Measurements from ENCODE around the gene ZNF425.

The ZNF425 gene

GRCh38 chr7:149166142-149166541, 40.0 kb upstream of the ZNF425 start (continued):
- TF ChIP-seq BACH2 (CRISPR knock-in tag; IDR thresholded peaks at IDR 0.05; ENCODE audit: borderline replicate concordance) (no peak), ZNF565 (CRISPR knock-in tag; conservative IDR thresholded peaks at IDR 0.05; ENCODE audit: low read depth) (no peak), ZFP3 (CRISPR knock-in tag; IDR thresholded peaks at IDR 0.05) (no peak), CSRNP3 (CRISPR knock-in tag; IDR thresholded peaks at IDR 0.05) (no peak), TOX (CRISPR knock-in tag; IDR thresholded peaks at IDR 0.05; ENCODE audit: borderline replicate concordance) (no peak)

GRCh38 chr7:149161241-149161848, 35.2 kb upstream of the ZNF425 start:
- ATAC-seq = peak; percentile 63; the same call in 2 of the 3 replicates
- no peak for TF ChIP-seq BACH2 (CRISPR knock-in tag; IDR thresholded peaks at IDR 0.05; ENCODE audit: borderline replicate concordance)
- no peak for TF ChIP-seq POU6F1 (CRISPR knock-in tag; IDR thresholded peaks at IDR 0.05; ENCODE audit: borderline replicate concordance, low read depth)
- TF ChIP-seq GLIS3 (CRISPR knock-in tag; IDR thresholded peaks at IDR 0.05) = no peak
- no peak for TF ChIP-seq PATZ1 (CRISPR knock-in tag; IDR thresholded peaks at IDR 0.05; ENCODE audit: borderline replicate concordance)
- TF ChIP-seq ZNF565 (CRISPR knock-in tag; conservative IDR thresholded peaks at IDR 0.05; ENCODE audit: low read depth) = no peak
- no peak for TF ChIP-seq OSR1 (CRISPR knock-in tag; IDR thresholded peaks at IDR 0.05)
- TF ChIP-seq ZNF8 (CRISPR knock-in tag; IDR thresholded peaks at IDR 0.05) = no peak
- no peak for TF ChIP-seq PPARA (CRISPR knock-in tag; IDR thresholded peaks at IDR 0.05; ENCODE audit: borderline replicate concordance)
- no peak for TF ChIP-seq ZNF70 (CRISPR knock-in tag; IDR thresholded peaks at IDR 0.05)
- no peak for TF ChIP-seq RARB (CRISPR knock-in tag; IDR thresholded peaks at IDR 0.05)
- TF ChIP-seq ZC3H10 (CRISPR knock-in tag; IDR thresholded peaks at IDR 0.05) = no peak
- TF ChIP-seq ARNTL (CRISPR knock-in tag; IDR thresholded peaks at IDR 0.05; ENCODE audit: borderline replicate concordance, low read depth) = no peak
- no peak for TF ChIP-seq ZFP30 (CRISPR knock-in tag; IDR thresholded peaks at IDR 0.05)
- no peak for TF ChIP-seq TSHZ2 (CRISPR knock-in tag; IDR thresholded peaks at IDR 0.05)
- TF ChIP-seq TCF4 (CRISPR knock-in tag; IDR thresholded peaks at IDR 0.05; ENCODE audit: borderline replicate concordance) = no peak
- no peak for TF ChIP-seq CREB5 (CRISPR knock-in tag; IDR thresholded peaks at IDR 0.05; ENCODE audit: low read depth)
- no peak for TF ChIP-seq TOX (CRISPR knock-in tag; IDR thresholded peaks at IDR 0.05; ENCODE audit: borderline replicate concordance)
- TF ChIP-seq ESRRG (CRISPR knock-in tag; IDR thresholded peaks at IDR 0.05) = no peak
- no peak for TF ChIP-seq CSDC2 (CRISPR knock-in tag; IDR thresholded peaks at IDR 0.05)

- ATAC-seq = no peak
- TF ChIP-seq ZNF565 (CRISPR knock-in tag; conservative IDR thresholded peaks at IDR 0.05; ENCODE audit: low read depth) = no peak
- no peak for TF ChIP-seq TOX (CRISPR knock-in tag; IDR thresholded peaks at IDR 0.05; ENCODE audit: borderline replicate concordance)
- no peak for TF ChIP-seq ZFP3 (CRISPR knock-in tag; IDR thresholded peaks at IDR 0.05)
- no peak for TF ChIP-seq OSR1 (CRISPR knock-in tag; IDR thresholded peaks at IDR 0.05)
- TF ChIP-seq PATZ1 (CRISPR knock-in tag; IDR thresholded peaks at IDR 0.05; ENCODE audit: borderline replicate concordance) = no peak
- no peak for TF ChIP-seq POU6F1 (CRISPR knock-in tag; IDR thresholded peaks at IDR 0.05; ENCODE audit: borderline replicate concordance, low read depth)
- TF ChIP-seq CSDC2 (CRISPR knock-in tag; IDR thresholded peaks at IDR 0.05) = no peak
These were observed 30.8 kb upstream of the ZNF425 start for GRCh38 chr7:149156898-149157297.

All from SK-N-SH treated with all-trans-retinoic acid at 6 μM for 48 hours (cell line).